Renal cortex interstitium (tissue), 11 donors: Measurements from ENCODE around the gene ZNF236. TPM values are rescaled to one million over a fixed set of nuclear protein-coding genes. Genes with fewer than 3 reads are reported as not detected.
"Not testable (repeated sequence)": the region's sequence is repeated elsewhere in the genome, so short reads cannot be mapped to it uniquely, and the experiment has no call there.

Source experiments
- DNase-seq, 11 donors: peaks; one replicate each; pipeline ENCODE4 v3.0.0-alpha.2; 2013; ENCODE audit warnings: low read depth in 9 of 11, low spot score in 4 of 11; ENCODE audit errors: extremely low read depth in 1 of 11
- polyA plus RNA-seq, 3 donors: library from polyadenylated mRNA; unstranded; fragments of 120-200 nt; gene quantifications; one replicate each; pipeline ENCODE4 v1.2.1, GENCODE V29; 2013; ENCODE audit not compliant: insufficient read length in 3 of 3

The ZNF236 gene
- polyA plus RNA-seq, 3 donors: 8.8 to 12.3 (median 10.1) TPM

- no peak for DNase-seq
Measured at GRCh38 chr18:76928179-76928868, 106.0 kb downstream of the ZNF236 start.

- DNase-seq: no peak
Measured at GRCh38 chr18:76931171-76931570, 108.8 kb downstream of the ZNF236 start.

- DNase-seq: no peak
Measured at GRCh38 chr18:76932026-76932819, 109.9 kb downstream of the ZNF236 start.

- DNase-seq: no peak
Measured at GRCh38 chr18:76935722-76936337, 113.5 kb downstream of the ZNF236 start.

GRCh38 chr18:76936877-76937276 lies 114.5 kb downstream of the ZNF236 start:
- DNase-seq: no peak

- DNase-seq: no peak
Measured at GRCh38 chr18:76937597-76937996, 115.2 kb downstream of the ZNF236 start.

GRCh38 chr18:76938619-76939018 lies 116.3 kb downstream of the ZNF236 start:
- no peak for DNase-seq

GRCh38 chr18:76941284-76941683 lies 118.9 kb downstream of the ZNF236 start:
- no peak for DNase-seq

- DNase-seq: peak in 1 of 11 donors; percentile 14
Measured at GRCh38 chr18:76943542-76944339, 121.4 kb downstream of the ZNF236 start.

- not testable (repeated sequence) for DNase-seq
Measured at GRCh38 chr18:76944346-76944745, 122.0 kb downstream of the ZNF236 start.

- no peak for DNase-seq
Measured at GRCh38 chr18:76948345-76948744, 126.0 kb downstream of the ZNF236 start.

GRCh38 chr18:76951456-76952247 lies 129.3 kb downstream of the ZNF236 start:
- no peak for DNase-seq

GRCh38 chr18:76952747-76953146 lies 130.4 kb downstream of the ZNF236 start:
- no peak for DNase-seq

GRCh38 chr18:76953156-76953555 lies 130.8 kb downstream of the ZNF236 start:
- DNase-seq: no peak

GRCh38 chr18:76953583-76954233 lies 131.4 kb downstream of the ZNF236 start:
- no peak for DNase-seq

- DNase-seq: no peak
Measured at GRCh38 chr18:76955524-76956170, 133.3 kb downstream of the ZNF236 start.

- no peak for DNase-seq
Measured at GRCh38 chr18:76956648-76957047, 134.3 kb downstream of the ZNF236 start.
